ENCODE data around the gene KCNQ1. TPM values are rescaled to one million over a fixed set of nuclear protein-coding genes. Genes with fewer than 3 reads are reported as not detected.

Gene KCNQ1
- total RNA-seq, 3 donors from 2014 or later (not counting 1 experiment from before 2014, with no cell fraction given), result 1.9 to 7.8 (median 3.3) TPM

DNA sequence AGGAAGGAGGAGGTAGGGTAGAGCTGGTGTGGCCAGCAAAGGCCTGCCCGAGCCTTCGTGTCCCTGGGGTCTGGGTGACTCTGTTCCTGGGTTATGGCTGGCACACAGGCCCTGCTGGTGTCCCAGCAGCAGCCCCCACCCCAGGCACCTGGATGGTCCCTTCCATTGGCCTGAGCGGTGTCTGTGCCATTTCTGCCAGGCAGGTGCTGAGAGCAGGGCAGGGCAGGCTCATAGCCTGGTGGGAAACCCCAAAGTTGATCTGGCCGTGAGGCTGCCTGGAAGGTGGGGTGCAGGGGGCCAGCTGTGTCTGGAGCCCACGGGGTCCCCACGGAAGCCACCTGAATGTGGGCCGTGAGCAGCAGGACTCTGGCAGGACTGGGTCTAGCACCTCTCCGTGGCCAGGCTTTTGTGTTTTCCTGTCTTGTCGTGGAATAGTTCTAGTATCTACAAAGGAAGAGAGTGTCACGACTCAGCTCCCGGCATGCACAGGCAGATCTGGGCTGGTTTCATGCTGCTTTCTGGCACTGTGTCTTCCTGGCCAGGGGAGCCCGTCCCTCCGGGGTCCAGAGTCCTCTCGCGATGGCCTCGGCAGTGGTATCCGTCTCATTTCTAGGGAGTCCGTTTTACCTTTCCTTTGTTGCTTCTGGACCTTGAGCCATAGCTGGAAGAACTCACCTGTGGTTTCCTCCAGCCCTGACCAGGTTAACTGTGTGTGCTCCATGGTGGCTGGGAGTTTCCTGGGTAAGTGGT is 83.7 kb downstream of the KCNQ1 start:
- Mint-ChIP-seq H3K27me3 (ENCODE audit: low read depth in 2 of 2) (peaks cover 22 to 32% of the 10 kb centered on the region in 2 donors), H3K4me3 (no peak overlapping the region), H3K4me1 (peaks cover 9 to 17% of the 10 kb centered on the region in 2 donors), H3K27ac (no peak overlapping the region), H3K36me3 (no peaks in the 10 kb centered on the region), H3K9me3 (no peaks in the 10 kb centered on the region)
- Histone ChIP-seq H3K4me1 (ENCODE audit: control insufficient read depth, insufficient read depth, low read length) (peaks cover 46% of the 10 kb centered on the region), H3K36me3 (ENCODE audit: control insufficient read depth, insufficient read depth, low read length) (no peaks in the 10 kb centered on the region), H3K4me3 (ENCODE audit: low read length) (no peak overlapping the region), H3K27me3 (ENCODE audit: control insufficient read depth, insufficient read depth, low read length) (no peaks in the 10 kb centered on the region), H3K27ac (ENCODE audit: low read length) (no peak overlapping the region), H3K9me3 (ENCODE audit: control insufficient read depth, insufficient read depth, low read length) (no peaks in the 10 kb centered on the region)
- WGBS (ENCODE audit: insufficient coverage), result 84% methylated on average over 18 of the region's 18 CpGs
- intact Hi-C loops (cut with micrococcal nuclease), result no loop called here
- TF ChIP-seq, protein P1, sequence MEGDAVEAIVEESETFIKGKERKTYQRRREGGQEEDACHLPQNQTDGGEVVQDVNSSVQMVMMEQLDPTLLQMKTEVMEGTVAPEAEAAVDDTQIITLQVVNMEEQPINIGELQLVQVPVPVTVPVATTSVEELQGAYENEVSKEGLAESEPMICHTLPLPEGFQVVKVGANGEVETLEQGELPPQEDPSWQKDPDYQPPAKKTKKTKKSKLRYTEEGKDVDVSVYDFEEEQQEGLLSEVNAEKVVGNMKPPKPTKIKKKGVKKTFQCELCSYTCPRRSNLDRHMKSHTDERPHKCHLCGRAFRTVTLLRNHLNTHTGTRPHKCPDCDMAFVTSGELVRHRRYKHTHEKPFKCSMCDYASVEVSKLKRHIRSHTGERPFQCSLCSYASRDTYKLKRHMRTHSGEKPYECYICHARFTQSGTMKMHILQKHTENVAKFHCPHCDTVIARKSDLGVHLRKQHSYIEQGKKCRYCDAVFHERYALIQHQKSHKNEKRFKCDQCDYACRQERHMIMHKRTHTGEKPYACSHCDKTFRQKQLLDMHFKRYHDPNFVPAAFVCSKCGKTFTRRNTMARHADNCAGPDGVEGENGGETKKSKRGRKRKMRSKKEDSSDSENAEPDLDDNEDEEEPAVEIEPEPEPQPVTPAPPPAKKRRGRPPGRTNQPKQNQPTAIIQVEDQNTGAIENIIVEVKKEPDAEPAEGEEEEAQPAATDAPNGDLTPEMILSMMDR (IDR thresholded peaks at IDR 0.05), result no peak
- DNase-seq (peak in 1 of 2 donors; percentile 14), ATAC-seq (no peak)

DNA sequence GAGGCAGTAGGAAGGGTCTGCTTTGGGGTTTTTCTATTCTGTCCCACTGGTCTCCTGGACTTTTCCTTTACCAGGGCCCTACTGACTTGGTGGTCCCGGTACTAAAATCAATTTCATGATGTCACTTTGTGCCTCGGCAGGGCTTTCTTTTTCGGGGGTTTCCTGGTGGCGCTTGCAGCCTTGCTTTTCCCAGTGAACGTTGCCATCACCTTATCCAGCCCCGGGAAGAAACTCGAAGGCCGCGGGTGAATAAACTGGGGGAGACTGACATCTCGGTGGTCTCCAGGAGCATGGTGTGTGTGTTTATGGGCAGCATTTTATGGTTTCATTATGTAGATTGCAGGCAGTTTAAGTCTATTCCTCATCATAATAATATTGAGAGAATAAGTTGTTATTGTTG is 84.4 kb downstream of the KCNQ1 start:
- Histone ChIP-seq H3K36me3 (ENCODE audit: control insufficient read depth, insufficient read depth, low read length) (no peaks in the 10 kb centered on the region), H3K27ac (ENCODE audit: low read length) (no peak overlapping the region), H3K9me3 (ENCODE audit: control insufficient read depth, insufficient read depth, low read length) (no peaks in the 10 kb centered on the region), H3K4me3 (ENCODE audit: low read length) (no peak overlapping the region), H3K27me3 (ENCODE audit: control insufficient read depth, insufficient read depth, low read length) (no peaks in the 10 kb centered on the region), H3K4me1 (ENCODE audit: control insufficient read depth, insufficient read depth, low read length) (peaks cover 53% of the 10 kb centered on the region)
- TF ChIP-seq, protein P1 (IDR thresholded peaks at IDR 0.05), result no peak
- ATAC-seq (no peak), DNase-seq (no peak)
- WGBS (ENCODE audit: insufficient coverage), result 90% methylated on average over 10 of the region's 10 CpGs
- Mint-ChIP-seq H3K4me1 (peaks cover 12 to 20% of the 10 kb centered on the region in 2 donors), H3K27ac (no peak overlapping the region), H3K27me3 (ENCODE audit: low read depth in 2 of 2) (peaks cover 22 to 32% of the 10 kb centered on the region in 2 donors), H3K4me3 (no peak overlapping the region), H3K36me3 (no peaks in the 10 kb centered on the region), H3K9me3 (no peaks in the 10 kb centered on the region)
- intact Hi-C loops (cut with micrococcal nuclease), result no loop called here

DNA sequence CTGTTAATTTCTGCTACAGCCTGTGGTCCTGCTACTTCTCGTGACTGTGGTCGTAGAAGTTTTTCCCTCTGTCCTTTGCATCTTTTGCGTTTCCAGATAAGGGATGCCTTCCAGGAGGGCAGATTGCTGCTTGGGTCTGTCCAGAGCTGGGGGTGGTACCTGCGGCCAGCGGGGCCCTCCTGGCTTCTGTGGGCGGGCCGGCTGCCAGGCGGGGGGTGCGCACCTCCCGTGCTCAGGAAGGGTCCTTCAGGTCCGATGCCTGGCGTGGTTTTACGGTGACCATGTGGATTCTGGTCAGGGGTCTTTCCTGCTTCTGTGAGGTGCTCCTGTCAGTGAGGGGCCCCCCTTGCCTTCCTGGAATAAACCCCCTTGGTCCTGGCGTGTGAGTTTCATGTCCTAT is 84.8 kb downstream of the KCNQ1 start:
- peaks cover 53% of the 10 kb centered on the region for H3K4me1 ChIP-seq (ENCODE audit: control insufficient read depth, insufficient read depth, low read length)
- 94% methylated on average over 14 of the region's 14 CpGs for WGBS (ENCODE audit: insufficient coverage)
- peaks cover 22 to 32% of the 10 kb centered on the region in 2 donors for H3K27me3 Mint-ChIP-seq (ENCODE audit: low read depth in 2 of 2)
- TF ChIP-seq, protein P1 (IDR thresholded peaks at IDR 0.05), result no peak
- DNase-seq (peak in 1 of 2 donors; percentile 8), ATAC-seq (no peak)
- no peaks in the 10 kb centered on the region for H3K27me3 ChIP-seq (ENCODE audit: control insufficient read depth, insufficient read depth, low read length)
- H3K4me3 ChIP-seq (ENCODE audit: low read length), result no peak overlapping the region
- intact Hi-C loops (cut with micrococcal nuclease), result no loop called here
- H3K27ac Mint-ChIP-seq, result no peak overlapping the region
- H3K9me3 ChIP-seq (ENCODE audit: control insufficient read depth, insufficient read depth, low read length), result no peaks in the 10 kb centered on the region
- no peaks in the 10 kb centered on the region for H3K36me3 ChIP-seq (ENCODE audit: control insufficient read depth, insufficient read depth, low read length)
- no peaks in the 10 kb centered on the region for H3K9me3 Mint-ChIP-seq
- peaks cover 12 to 20% of the 10 kb centered on the region in 2 donors for H3K4me1 Mint-ChIP-seq
- H3K36me3 Mint-ChIP-seq, result no peaks in the 10 kb centered on the region
- no peak overlapping the region for H3K27ac ChIP-seq (ENCODE audit: low read length)
- H3K4me3 Mint-ChIP-seq, result no peak overlapping the region
